AG09319 (cell line): Measurements from ENCODE around the gene SDS.

Experiments
- DNase-seq: peaks from one replicate; pipeline ENCODE4 v3.0.0-alpha.2; 2010; ENCODE audit warnings: low read depth; ENCODE audit errors: extremely low read depth
- CTCF ChIP-seq: IDR thresholded peaks from 2 replicates; pipeline ENCODE4 v1.5.1; 2011; ENCODE audit warnings: low read depth, mild to moderate bottlenecking, inconsistent platforms, low read length, moderate library complexity

Gene SDS

GRCh38 chr12:113351089-113351488, 52.6 kb downstream of the SDS start:
- no peak for TF ChIP-seq CTCF
- DNase-seq = no peak

GRCh38 chr12:113348849-113349536, 54.7 kb downstream of the SDS start:
- no peak for TF ChIP-seq CTCF
- DNase-seq = no peak

- TF ChIP-seq CTCF = no peak
- no peak for DNase-seq
Measured at GRCh38 chr12:113347892-113348291, 55.8 kb downstream of the SDS start.

- TF ChIP-seq CTCF = no peak
- no peak for DNase-seq
Measured at GRCh38 chr12:113347107-113347506, 56.6 kb downstream of the SDS start.

GRCh38 chr12:113346353-113346752, 57.3 kb downstream of the SDS start:
- DNase-seq = no peak
- TF ChIP-seq CTCF = no peak

GRCh38 chr12:113345318-113345717, 58.4 kb downstream of the SDS start:
- DNase-seq = no peak
- no peak for TF ChIP-seq CTCF
